Right ventricle myocardium inferior (tissue), 1 donor: ENCODE results near the gene RAB35. TPM values are rescaled to one million over a fixed set of nuclear protein-coding genes. Genes with fewer than 3 reads are reported as not detected.
A peak's percentile ranks its signal among the peaks of the same experiment; 100 is the strongest.

ENCODE experiments used
- ATAC-seq: fragments of 200-7000 bp; cut with Tn5 transposase; one replicate; pipeline ENCODE4 v1.9.1; 2020; ENCODE audit warnings: mild to moderate bottlenecking, moderate library complexity
- DNase-seq: peaks from one replicate; pipeline ENCODE4 v3.0.0; 2021; ENCODE audit errors: missing footprints
- intact Hi-C: fragments of 100-400 bp; cut with DNase I; formaldehyde crosslinking; loops from one replicate; pipeline ENCODE4 v1.11.0; 2022
- total RNA-seq: library from RNA; stranded (reverse); fragmentation: NEBNext Ultra II Directional; extraction: Animal tissue kit (Norgen Biotek cat#: 25700); gene quantifications from one replicate; pipeline ENCODE4 v1.2.1, GENCODE V29; 2021
- donor health status: DM: no; HTN: yes; CAD: no; lungs with severe emphysema.

RAB35 gene
- total RNA-seq, 1 donor from 2014 or later = 25.6 TPM

GRCh38 chr12:120136093-120136770, 19.7 kb upstream of the RAB35 start:
- DNase-seq = no peak
- intact Hi-C loops = no loop called here
- no peak for ATAC-seq

- no peak for ATAC-seq
These were observed 17.9 kb upstream of the RAB35 start for GRCh38 chr12:120134307-120134980.

GRCh38 chr12:120132863-120133385, 16.4 kb upstream of the RAB35 start:
- intact Hi-C loops = no loop called here
- DNase-seq (no peak), ATAC-seq (peak; percentile 59)

More at GRCh38 chr12:120134307-120134980, 17.9 kb upstream of the RAB35 start:
- intact Hi-C loops = no loop called here
- DNase-seq = no peak

DNA sequence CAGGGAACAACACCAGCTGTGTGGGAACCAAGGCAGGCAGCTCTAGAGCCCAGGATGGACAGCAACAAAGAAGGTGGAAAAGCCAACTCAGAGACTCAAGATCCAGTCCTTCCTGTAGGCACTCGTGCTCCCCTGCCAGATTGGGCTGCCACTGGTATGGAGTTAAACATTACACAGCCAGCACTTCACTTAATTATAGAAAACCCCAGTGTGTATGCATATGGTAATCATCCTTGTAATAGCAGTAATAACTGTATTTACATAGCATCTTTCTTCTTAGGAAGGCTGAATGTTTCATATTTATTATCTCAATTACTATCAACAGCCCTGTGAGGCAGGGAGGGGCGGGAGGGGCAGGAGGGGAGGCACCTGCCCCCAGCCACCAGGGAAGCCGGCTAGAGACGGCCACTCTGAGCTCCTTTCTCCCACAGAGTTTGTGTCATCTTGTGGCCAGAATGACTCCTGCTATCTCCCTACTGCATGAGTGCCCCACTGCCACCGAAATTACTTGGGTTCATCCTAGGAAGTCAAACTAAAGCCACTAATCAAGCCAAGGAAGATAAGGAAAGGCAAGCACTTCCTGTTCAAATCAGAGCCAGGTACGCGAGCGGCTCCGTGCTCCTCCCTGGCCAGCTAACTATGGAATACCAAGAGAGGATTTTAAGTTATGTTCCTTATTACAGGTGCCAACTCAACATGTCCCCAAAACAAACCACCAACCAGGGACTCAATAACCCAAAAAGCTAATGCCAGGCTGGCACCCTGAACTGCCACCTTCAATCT, 15.7 kb upstream of the RAB35 start:
- intact Hi-C loops = no loop called here

GRCh38 chr12:120131116-120131515, 14.6 kb upstream of the RAB35 start:
- no peak for ATAC-seq
- intact Hi-C loops = no loop called here
- DNase-seq = no peak

More for the DNA sequence above, 15.7 kb upstream of the RAB35 start:
- no peak for ATAC-seq
- DNase-seq = no peak

DNA sequence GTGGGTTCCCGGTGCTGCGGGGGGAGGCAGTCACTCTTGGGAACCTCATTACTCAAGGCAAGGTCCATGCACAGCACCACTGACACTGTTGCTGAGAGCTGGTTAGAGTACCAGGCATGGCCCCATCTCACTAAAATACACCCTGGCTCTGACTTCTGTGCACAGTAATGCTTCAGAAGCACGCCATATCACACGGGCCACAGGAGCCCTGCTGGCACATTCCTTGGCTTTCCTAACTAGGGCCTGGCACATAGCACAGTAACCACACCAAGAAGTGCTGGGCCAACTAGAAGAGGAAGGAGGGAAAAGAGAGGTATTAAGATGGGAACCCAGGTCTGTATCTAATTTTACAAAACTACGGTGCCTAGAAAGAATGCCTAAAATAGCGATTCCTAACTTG, 13.5 kb upstream of the RAB35 start:
- DNase-seq (no peak), ATAC-seq (peak; percentile 70)
- intact Hi-C loops = no loop called here

DNA sequence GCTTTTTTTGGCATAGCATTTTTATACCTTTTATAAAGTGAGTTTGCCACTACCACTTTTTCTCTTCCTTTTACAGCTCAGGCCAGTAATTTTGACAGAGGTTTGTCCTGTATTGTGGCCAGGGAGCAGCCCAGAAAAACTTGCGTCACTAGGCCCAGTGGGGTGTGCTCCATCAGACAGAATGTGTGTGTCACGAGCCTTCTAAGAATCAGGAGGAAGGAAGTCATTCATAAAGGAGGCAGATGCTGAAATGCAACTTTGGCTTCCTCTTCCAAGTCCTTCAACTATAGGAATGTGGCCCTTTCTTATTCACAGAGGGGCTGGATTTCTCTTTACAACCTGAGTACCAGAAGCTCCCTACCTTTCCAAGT, 10.1 kb upstream of the RAB35 start:
- intact Hi-C loops = no loop called here
- no peak for ATAC-seq
- DNase-seq = no peak

GRCh38 chr12:120125792-120126634, 9.5 kb upstream of the RAB35 start:
- no peak for ATAC-seq
- intact Hi-C loops = no loop called here
- DNase-seq = no peak

GRCh38 chr12:120125029-120125428, 8.5 kb upstream of the RAB35 start:
- ATAC-seq (no peak), DNase-seq (no peak)
- intact Hi-C loops = no loop called here

DNA sequence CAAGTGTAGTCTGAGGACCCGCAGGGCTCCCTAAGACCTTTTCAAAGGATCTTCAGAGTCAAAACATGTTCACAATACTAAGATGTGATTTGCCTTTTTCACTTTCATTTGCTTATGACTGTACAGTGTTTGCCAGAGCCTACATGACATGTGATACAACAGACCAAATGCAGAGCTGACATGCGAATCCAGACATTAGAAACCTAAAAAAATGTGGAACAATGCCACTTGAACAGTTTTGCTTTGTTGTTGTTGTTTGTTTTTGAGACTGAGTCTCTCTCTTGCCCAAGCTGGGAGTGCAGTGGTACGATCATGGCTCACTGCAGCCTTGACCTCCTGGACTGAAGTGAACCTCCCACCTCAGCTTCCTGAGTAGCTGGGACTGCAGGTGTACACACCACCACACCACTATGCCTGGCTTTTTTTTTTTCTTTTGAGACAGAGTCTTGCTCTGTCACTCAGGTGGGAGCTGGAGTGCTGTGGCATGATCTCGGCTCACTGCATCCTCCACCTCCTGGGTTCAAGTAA, 5.3 kb upstream of the RAB35 start:
- intact Hi-C loops = no loop called here
- ATAC-seq (no peak), DNase-seq (no peak)

DNA sequence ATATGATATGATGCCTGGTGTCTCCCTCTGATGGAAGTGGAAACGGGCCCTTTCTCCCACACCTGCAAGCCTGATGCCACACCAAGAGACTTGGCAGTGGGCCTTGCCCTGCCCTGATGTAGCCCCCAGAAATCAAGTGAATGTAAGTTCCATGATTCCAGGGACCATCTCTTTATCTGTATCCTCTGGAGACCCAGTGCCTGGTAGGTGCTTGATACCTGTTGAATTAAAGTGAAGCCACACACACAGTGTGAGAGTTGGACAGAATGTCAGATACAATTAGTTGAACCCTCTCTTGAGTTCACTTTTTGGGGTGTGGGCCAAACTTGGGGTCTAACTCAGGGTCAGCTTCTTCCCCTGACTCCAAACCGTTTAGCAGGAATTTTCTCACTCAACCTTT, 4.8 kb upstream of the RAB35 start:
- DNase-seq (no peak), ATAC-seq (no peak)
- intact Hi-C loops = no loop called here

DNA sequence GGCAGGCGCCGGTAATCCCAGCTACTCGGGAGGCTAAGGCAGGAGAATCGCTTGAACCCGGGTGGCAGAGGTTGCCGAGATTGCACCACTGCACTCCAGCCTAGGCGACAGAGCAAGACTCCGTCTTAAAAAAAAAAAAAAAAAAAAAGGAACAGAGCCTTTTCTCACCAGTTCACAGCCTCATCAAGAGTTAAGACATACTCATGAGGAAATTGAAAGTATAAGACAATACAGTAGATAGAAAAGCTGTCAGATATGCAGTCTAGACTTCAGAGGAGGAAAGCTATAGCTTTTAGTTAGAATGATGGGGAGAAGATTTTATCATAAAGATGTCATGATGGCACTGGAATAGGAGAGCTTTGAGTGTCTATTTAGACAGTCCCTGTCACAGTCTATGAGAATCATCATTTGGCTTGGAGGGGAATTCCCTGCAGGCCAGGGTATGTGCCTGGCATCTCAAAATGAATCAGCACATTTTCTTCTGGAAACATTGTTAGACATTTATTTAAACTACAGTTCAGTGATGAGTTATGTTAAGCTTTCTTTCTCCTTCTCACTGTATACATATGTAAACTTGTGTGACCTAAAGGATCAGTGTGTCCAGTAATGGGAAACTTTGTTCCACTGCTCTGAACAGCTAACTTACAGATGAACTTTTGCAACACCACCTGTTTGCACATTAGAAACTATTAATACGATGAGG, 2.9 kb upstream of the RAB35 start:
- ATAC-seq (no peak), DNase-seq (no peak)
- intact Hi-C loops = no loop called here

- ATAC-seq (no peak), DNase-seq (peak; percentile 45)
- intact Hi-C loops = no loop called here
These were observed 1.9 kb upstream of the RAB35 start for GRCh38 chr12:120118321-120119061.

DNA sequence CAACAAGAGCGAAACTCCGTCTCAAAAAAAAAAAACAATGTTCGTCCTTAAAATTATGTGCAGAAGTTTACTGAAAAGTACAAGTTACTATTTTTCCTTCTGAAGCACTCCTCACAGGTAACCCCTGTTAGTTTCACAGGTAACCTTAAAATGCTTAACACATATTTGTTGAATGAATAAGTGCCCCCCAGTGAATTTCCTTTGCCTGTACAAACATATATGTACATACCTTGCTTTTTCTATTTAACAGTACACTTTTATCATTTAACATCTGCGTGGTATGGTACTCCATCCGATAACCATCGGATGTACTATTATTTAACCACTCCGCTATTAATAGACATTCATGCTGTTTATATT, 1.4 kb upstream of the RAB35 start:
- no peak for ATAC-seq
- intact Hi-C loops = no loop called here
- no peak for DNase-seq

- intact Hi-C loops = no loop called here
- DNase-seq (peak; percentile 97), ATAC-seq (peak; percentile 97)
These were observed 469 bp upstream of the RAB35 start for GRCh38 chr12:120116792-120117651.

DNA sequence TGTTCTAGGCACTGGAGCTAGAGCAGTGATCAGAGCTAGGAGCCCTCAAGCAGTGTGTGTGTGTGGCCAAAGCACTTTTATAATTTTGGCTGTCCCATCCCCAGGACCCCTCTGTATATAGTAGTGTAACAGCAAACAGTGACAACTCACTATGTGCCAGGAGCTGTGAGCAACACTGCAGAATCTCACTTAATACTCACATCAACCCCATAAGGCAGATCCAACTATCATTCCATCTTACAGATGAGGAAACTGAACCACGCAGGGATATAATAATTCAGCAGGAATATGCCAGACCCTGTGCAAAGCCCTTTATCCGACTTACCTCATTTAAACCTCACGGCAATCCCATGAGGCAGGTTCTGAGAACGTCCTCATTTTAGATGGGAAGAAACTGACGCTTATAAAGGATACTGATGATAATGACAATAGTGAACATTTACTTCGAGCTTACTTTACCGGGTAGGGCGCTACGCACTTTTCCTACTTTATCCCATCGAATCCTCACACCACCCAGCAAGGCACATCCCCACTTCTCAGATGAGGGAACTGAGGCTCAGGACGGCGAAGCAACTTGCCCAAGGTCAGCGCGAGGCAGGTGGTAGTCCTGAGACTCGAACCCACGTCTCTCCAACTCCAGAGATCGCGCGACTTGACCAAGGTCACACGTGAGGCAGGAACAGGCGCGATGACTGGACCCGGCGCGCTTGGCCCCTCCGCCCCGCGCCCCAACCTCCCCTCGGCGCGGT, 687 bp downstream of the RAB35 start:
- no peak for ATAC-seq
- DNase-seq = peak; percentile 75
- intact Hi-C loops = no loop called here
